GM19099 (cell line): ENCODE results near the gene PWP2.

ENCODE experiments used
- POLR2A ChIP-seq: IDR thresholded peaks from 3 replicates; pipeline ENCODE4 v1.6.1; 2011; ENCODE audit warnings: low read depth; ENCODE audit not compliant: insufficient read length; ENCODE audit errors: extremely low read depth

The PWP2 gene

GRCh38 chr21:44078411-44078981 is 28.7 kb upstream of the PWP2 start:
- no peak for TF ChIP-seq POLR2A

DNA sequence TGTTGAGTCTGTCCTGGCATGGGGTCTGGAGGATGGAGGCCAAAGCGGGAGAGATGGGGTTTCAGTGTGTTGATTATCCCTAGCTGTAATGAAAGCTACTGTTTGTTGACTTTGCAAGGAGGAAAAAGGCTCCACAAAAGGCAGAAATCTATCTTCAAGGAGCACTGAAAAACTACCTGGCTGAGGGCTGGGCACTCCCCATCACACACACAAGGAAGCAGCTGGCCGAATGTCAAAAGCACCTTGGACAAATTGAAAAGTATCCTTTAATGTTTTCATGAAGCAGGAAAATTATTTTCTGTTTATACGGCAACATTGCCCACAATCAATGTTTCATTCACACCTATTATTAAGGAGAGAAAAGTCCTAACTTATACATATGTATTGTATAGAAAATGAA is 27.8 kb upstream of the PWP2 start:
- no peak for TF ChIP-seq POLR2A

GRCh38 chr21:44079846-44080245 is 27.4 kb upstream of the PWP2 start:
- TF ChIP-seq POLR2A = no peak

DNA sequence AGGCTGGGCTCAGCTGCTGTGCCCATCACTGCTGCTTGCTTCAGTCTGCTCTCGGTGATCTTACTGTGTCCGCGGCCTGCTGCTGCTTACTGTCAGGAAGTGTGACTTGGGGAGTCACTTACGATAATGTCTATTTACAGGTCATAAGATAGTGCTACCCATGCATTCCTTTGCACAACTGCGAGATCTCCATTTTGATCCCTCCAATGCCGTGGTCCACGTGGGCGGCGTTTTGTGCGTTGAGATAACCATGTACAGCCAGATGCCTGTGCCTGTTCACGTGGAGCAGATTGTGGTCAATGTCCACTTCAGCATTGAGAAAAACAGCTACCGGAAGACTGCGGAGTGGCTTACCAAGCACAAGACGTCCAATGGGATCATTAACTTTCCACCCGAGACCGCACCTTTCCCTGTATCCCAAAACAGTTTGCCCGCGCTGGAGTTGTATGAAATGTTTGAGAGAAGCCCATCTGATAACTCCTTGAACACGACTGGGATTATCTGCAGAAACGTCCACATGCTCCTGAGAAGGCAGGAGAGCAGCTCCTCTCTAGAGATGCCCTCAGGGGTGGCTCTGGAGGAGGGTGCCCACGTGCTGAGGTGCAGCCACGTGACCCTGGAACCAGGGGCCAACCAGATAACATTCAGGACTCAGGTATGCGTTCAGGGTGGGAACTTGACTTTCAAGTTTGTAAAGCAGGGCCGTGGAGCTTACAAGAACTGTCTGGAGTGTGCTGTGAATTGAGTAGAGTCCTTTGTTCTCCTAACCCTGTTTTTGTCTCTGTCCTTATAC is 24.4 kb upstream of the PWP2 start:
- no peak for TF ChIP-seq POLR2A

DNA sequence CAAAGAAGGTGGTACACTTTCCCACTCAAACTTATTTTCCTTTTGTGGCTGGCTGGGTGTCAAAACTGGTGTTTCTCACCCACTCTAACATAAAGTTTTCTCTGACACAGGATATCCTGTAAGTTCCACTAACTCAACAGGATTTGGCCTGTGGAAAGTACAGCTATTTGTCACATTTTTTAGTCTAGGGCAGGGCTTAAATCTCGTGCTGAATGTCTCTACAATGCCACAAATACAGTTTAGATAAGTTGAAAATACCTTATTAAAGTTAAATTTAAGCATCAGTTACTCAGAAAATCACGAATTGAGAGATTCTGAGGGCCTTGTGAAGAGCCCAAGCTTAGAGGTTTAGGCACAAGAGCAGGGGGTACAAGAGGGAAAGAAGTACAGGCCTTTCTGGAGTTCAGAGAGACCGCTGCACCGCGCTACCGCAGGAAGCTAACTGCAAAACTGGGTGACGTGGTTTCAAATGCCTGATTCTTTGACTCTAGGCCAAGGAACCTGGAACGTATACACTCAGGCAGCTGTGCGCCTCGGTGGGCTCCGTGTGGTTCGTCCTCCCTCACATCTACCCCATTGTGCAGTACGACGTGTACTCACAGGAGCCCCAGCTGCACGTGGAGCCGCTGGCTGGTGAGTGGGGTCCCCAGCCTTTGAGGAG is 23.4 kb upstream of the PWP2 start:
- TF ChIP-seq POLR2A = no peak

DNA sequence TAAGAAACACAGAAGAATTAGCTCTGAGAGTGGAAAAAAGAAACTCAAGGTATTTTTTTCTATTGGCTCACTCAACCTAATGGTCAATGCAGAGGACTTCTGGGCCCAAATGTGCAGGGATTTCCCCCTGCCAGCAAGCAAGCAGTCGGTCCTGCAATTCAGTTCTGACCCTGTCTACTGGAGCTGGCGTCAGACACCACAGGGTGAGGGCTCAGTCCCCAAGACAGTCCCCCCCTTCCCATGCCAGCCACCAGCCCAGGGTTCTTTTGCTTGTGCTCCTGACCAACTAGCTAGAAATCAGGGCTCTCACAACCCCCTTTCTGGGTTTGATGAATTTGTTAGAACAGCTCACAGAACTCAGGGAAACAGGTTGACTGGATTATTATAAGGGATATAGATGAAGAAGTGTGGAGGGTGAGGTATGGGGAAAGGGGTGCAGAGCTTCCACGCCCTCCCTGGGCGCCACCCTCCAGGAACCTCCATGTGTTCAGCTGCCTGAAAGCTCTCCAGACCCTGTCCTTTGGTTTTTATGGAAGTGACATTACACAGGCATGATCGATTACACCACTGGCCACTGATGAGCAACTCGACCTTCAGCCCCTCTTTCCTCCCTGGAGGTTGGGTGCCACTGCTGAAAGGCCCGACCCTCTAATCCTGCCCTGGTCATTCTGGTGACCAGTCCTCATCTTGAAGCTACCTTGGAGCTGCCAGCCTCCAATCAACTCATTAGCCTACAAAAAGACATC is 22.5 kb upstream of the PWP2 start:
- no peak for TF ChIP-seq POLR2A

DNA sequence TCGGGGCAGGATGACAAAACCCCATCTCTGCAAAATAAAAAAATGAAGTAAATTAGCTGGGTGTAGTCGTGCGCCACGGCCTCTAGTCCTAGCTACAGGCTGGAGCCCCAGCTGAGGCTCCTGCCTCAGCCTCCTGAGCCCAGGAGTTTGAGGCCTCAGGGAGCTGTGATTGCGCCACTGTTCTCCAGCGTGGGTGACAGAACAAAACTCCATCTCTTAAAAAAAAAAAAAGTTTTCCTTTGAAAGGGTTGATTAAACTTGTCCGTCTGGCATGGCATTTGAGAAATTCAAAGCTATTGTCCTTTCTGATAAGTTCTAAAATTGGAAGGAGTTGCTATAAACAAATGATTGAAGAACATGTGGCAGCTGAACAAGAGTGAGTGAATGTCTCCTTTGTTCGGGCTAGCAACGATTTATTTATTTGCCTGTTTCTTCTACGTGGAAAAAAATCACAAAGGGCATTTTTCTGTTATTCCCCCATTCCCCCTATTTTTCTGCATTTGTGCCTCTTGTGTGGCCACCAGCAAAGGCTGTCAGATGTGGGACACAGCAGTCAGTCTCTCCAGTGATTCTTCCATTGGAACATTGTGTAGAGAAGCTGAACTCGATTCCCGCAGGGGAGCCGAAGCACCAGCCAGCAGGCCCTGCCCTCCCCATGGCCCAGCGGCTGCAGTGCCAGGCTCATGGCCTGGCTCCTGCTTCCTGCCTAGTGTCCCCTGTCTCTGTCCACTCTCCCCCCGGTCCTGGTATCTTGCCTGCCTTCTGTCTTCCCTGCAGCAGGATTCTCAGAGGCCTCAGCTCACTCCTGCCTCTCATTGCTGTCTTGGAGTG is 21.5 kb upstream of the PWP2 start:
- no peak for TF ChIP-seq POLR2A

DNA sequence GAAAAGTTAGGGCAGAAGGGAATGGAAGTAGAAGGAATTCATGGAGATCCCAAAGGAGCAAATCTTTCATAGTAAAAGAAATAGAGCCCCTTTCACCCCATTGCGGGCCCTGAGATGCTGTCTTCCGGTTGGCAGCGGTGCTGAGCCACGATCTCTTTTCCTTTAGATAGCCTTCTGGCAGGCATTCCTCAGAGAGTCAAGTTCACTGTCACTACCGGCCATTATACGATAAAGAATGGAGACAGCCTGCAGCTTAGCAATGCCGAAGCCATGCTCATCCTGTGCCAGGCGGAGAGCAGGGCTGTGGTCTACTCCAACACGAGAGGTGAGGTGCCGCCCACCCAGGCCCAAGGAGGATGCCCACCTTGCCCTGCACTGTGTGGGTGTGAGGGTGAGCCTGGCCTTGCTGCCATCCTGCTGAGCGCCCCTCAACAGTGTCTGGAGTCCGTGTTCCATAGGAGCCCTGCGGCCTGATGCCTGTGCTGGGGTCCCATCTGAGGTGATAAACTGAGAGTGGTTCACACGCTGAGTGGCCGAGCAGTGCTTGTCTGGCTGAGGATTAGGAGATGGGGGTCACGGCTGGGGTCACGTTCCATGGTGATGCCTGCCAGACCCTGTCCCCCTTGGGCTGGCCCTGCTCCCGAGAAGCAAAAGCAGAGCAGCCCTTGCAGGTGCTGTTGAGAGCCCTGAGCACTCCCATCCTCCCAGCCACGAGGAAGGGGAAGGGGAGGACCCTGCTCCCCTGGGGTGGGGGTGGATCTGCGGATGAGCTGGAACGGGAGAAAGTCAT is 20.4 kb upstream of the PWP2 start:
- TF ChIP-seq POLR2A = no peak

DNA sequence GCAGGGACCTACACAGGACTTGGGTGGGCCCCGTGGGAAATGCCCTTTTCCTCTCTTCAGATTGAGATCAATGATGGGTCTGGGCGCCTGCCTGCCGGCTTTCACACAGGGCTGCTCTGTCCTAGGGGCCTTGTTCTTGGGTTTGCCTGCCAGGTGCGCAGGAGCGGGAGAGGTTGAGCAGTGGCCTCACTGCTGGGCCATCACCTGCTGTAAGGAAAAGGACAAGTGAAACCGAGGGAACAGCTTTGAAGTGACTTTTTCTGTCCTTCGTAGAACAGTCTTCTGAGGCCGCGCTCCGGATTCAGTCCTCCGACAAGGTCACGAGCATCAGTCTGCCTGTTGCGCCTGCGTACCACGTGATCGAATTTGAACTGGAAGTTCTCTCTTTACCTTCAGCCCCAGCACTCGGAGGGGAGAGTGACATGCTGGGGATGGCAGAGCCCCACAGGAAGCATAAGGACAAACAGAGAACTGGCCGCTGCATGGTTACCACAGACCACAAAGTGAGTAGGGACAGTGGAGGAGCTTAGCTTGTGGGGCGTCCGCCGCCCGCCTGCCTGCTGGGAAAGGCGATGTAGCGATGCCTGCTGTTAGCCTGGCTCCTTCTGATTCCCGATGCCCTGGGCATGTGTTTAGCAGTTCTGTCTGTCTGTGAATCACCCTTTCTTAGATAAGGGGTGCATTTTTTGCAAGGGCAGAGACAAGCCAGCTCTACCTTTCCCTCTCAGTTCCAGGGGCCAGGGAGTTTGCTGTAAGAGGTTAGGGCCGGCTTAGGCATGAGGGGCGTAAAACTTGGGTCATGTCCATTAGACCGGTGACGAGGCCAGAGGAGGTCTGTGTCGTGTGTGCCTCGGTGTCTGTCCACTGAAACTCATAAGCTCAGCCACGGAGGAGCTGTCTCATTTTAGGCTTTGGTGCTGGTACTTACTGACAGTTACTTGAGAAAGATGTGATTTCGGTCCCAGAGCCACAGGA is 19.5 kb upstream of the PWP2 start:
- TF ChIP-seq POLR2A = no peak

- no peak for TF ChIP-seq POLR2A
Observed at GRCh38 chr21:44088401-44088780, 18.8 kb upstream of the PWP2 start.

GRCh38 chr21:44089001-44089911 is 17.9 kb upstream of the PWP2 start:
- TF ChIP-seq POLR2A = peak; percentile 29

DNA sequence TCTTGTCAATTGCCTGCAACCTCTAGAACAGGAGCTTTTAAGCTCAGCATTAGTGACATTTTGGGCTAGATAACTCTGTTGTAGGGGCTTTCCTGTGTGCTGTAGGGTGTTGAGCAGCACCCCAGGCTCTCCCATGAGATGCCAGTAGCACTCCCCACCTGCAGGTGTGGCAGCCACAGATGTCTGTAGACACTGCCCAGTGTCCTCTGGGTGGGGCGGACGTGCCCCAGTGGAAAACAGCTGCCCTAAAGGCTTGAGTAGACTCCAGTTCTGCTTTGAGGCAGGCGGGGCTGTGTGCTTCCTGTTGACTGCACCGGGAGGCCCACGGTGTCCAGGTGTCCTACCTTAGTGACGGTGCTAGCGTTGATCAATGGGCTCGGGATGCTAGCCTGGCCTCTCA is 16.9 kb upstream of the PWP2 start:
- no peak for TF ChIP-seq POLR2A

GRCh38 chr21:44092211-44092610 is 15.0 kb upstream of the PWP2 start:
- no peak for TF ChIP-seq POLR2A
